K562 (cell line): ENCODE results near the gene ATP13A2. TPM values are rescaled to one million over a fixed set of nuclear protein-coding genes. Genes with fewer than 3 reads are reported as not detected.

ENCODE experiments used
- ASH1L ChIP-seq: fragments of 450-650 bp; IDR thresholded peaks from 2 replicates; pipeline ENCODE4 v1.6.1; 2018; ENCODE audit warnings: borderline replicate concordance, mild to moderate bottlenecking, low read depth; ENCODE audit not compliant: partially characterized antibody
- ESRRA ChIP-seq: fragments of 450-650 bp; IDR thresholded peaks from 2 replicates; pipeline ENCODE4 v1.6.1; 2014; ENCODE audit warnings: low read depth, mild to moderate bottlenecking, moderate library complexity, borderline replicate concordance
- GATA2 ChIP-seq: sonication (generic); formaldehyde crosslinking; IDR thresholded peaks from 2 replicates; pipeline ENCODE4 v1.4.0; 2020; ENCODE audit warnings: mild to moderate bottlenecking, missing genetic modification reagents
- HNRNPK ChIP-seq: fragments of 200-400 bp; formaldehyde crosslinking; IDR thresholded peaks from one replicate; pipeline ENCODE4 v1.6.1; 2018; ENCODE audit warnings: mild to moderate bottlenecking, low read depth, low read length; ENCODE audit not compliant: poor library complexity, severe bottlenecking
- KLF16 ChIP-seq: IDR thresholded peaks from 2 replicates; pipeline ENCODE4 v1.6.1; 2016; ENCODE audit warnings: antibody characterized with exemption
- NUFIP1 ChIP-seq: fragments of 450-650 bp; IDR thresholded peaks from 2 replicates; pipeline ENCODE4 v1.6.1; 2018; ENCODE audit not compliant: partially characterized antibody
- RCOR1 ChIP-seq, 2 experiments: IDR thresholded peaks; 2 replicates each; pipeline ENCODE4 v1.6.1; 2012; ENCODE audit warnings: low read depth in 2 of 2, low read length in 2 of 2, borderline replicate concordance in 1 of 2, improper control_type of control experiment in 1 of 2
- RNF2 ChIP-seq: sonication (generic); IDR thresholded peaks from 2 replicates; pipeline ENCODE4 v1.6.1; 2016
- SREBF2 ChIP-seq: sonication (generic); formaldehyde crosslinking; IDR thresholded peaks from 2 replicates; pipeline ENCODE4 v1.4.0; 2020; ENCODE audit warnings: mild to moderate bottlenecking, missing genetic modification reagents
- TARDBP ChIP-seq: fragments of 450-650 bp; IDR thresholded peaks from 2 replicates; pipeline ENCODE4 v1.6.1; 2016
- ZFP36 ChIP-seq: fragments of 150-350 bp; IDR thresholded peaks from 2 replicates; pipeline ENCODE4 v1.6.1; 2018; ENCODE audit warnings: low read length, low read depth; ENCODE audit not compliant: partially characterized antibody
- ZNF764 ChIP-seq: fragments of 250-450 bp; sonication (Bioruptor Pico); IDR thresholded peaks from 2 replicates; pipeline ENCODE4 v1.4.0; 2020; ENCODE audit warnings: low read depth, mild to moderate bottlenecking, moderate library complexity
- ZNF766 ChIP-seq: fragments of 200-800 bp; sonication (Bioruptor generic); conservative IDR thresholded peaks from 2 replicates; pipeline ENCODE4 v1.6.1; 2016; ENCODE audit warnings: missing genetic modification characterization, missing compliant biosample characterization
- ZNF785 ChIP-seq: fragments of 250-450 bp; sonication (Bioruptor Pico); IDR thresholded peaks from 2 replicates; pipeline ENCODE4 v1.4.0; 2020; ENCODE audit warnings: mild to moderate bottlenecking
- polyA plus RNA-seq, 8 experiments: library from polyadenylated mRNA; depleted of rRNA in 4 of 8; stranded (reverse) in 5 of 8; unstranded in 3 of 8; fragments of >200 nt; fragmentation: Nextera tagmentation in 2 of 8; fragmentation: Illumina TruSeq in 1 of 8; extraction: Ambion mirVana in 2 of 8; extraction: Trizol in 1 of 8; gene quantifications; 2 replicates each; pipeline versions ENCODE4 v1.2.1 to v1.2.3, GENCODE V29; 2011 to 2014; ENCODE audit warnings: inconsistent platforms in 1 of 8, missing spikeins in 1 of 8
- total RNA-seq, 7 experiments: library from RNA; depleted of rRNA in 6 of 7; stranded (reverse); fragments of >200 nt in 6 of 7; fragmentation: Illumina TruSeq in 2 of 7; extraction: Trizol in 2 of 7; gene quantifications; 2 replicates each; pipeline versions ENCODE4 v1.2.1 to v1.2.3, GENCODE V29; 2011 to 2021; ENCODE audit warnings: low replicate concordance in 1 of 7
- TF ChIP-seq, protein P1 (sequence below): fragments of 450-650 bp; IDR thresholded peaks from 2 replicates; pipeline ENCODE4 v1.6.1; 2018; ENCODE audit not compliant: partially characterized antibody
- TF ChIP-seq, protein P2 (sequence below), 2 experiments: fragments of 450-650 bp; conservative IDR thresholded peaks; 2 replicates each; pipeline ENCODE4 v1.6.1; 2017; ENCODE audit warnings: mild to moderate bottlenecking in 2 of 2, moderate library complexity in 2 of 2
- TF ChIP-seq, protein P3 (sequence below): sonication (generic); formaldehyde crosslinking; IDR thresholded peaks from 2 replicates; pipeline ENCODE4 v1.8.0; 2022; ENCODE audit warnings: missing genetic modification reagents, mild to moderate bottlenecking, moderate library complexity, borderline replicate concordance
- TF ChIP-seq, protein P4 (sequence below): fragments of 150-350 bp; IDR thresholded peaks from 2 replicates; pipeline ENCODE4 v1.6.1; 2014; ENCODE audit warnings: low read depth, mild to moderate bottlenecking, low read length, borderline replicate concordance

Gene ATP13A2
- total and polyA plus RNA-seq, 9 of the 15 experiments (the other 6 are each of a cell fraction or from before 2014, with no cell fraction given) = 0.36 to 56.3 (median 16.3) TPM

DNA sequence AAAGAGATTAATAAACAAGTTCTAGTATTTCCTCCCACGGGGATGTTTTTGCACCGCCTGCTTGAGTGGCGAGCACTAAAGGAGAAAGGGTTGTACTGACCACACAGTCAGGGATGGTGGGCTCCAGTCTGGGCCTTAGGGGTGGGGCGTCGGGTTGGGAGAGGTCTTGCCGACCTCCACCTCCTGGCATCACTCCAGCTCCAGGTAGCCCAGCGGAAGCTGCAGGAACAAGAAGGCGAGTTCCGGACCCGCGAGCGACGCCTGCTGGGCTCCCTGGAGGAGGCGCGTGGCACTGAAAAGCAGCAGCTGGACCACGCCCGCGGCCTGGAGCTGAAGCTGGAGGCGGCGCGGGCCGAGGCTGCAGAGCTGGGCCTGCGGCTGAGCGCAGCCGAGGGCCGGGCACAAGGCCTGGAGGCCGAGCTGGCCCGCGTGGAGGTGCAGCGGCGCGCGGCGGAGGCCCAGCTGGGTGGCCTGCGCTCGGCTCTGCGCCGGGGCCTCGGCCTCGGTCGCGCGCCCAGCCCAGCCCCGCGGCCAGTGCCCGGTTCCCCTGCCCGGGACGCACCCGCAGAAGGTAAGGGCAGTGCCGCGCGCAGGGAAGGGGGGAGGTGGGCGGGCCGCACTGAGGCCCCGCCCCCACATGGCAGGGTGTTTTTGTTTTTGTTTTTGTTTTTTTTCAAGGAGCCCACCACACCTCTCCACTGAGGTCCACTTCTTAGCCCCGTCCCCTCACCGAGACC lies 51.0 kb downstream of the ATP13A2 start (continued):
- TF ChIP-seq, protein P1, sequence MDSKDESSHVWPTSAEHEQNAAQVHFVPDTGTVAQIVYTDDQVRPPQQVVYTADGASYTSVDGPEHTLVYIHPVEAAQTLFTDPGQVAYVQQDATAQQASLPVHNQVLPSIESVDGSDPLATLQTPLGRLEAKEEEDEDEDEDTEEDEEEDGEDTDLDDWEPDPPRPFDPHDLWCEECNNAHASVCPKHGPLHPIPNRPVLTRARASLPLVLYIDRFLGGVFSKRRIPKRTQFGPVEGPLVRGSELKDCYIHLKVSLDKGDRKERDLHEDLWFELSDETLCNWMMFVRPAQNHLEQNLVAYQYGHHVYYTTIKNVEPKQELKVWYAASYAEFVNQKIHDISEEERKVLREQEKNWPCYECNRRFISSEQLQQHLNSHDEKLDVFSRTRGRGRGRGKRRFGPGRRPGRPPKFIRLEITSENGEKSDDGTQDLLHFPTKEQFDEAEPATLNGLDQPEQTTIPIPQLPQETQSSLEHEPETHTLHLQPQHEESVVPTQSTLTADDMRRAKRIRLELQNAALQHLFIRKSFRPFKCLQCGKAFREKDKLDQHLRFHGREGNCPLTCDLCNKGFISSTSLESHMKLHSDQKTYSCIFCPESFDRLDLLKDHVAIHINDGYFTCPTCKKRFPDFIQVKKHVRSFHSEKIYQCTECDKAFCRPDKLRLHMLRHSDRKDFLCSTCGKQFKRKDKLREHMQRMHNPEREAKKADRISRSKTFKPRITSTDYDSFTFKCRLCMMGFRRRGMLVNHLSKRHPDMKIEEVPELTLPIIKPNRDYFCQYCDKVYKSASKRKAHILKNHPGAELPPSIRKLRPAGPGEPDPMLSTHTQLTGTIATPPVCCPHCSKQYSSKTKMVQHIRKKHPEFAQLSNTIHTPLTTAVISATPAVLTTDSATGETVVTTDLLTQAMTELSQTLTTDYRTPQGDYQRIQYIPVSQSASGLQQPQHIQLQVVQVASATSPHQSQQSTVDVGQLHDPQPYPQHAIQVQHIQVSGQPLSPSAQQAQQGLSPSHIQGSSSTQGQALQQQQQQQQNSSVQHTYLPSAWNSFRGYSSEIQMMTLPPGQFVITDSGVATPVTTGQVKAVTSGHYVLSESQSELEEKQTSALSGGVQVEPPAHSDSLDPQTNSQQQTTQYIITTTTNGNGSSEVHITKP = no peak
- TF ChIP-seq GATA2 (CRISPR knock-in tag) (no peak), SREBF2 (CRISPR knock-in tag) (no peak), HNRNPK (no peak), ESRRA (no peak), ZFP36 (peak; percentile 94), RNF2 (no peak), ZNF766 (CRISPR knock-in tag) (no peak), ZNF764 (no peak), RCOR1 (IDR thresholded peaks at IDR 0.05; ENCODE audit: borderline replicate concordance in 1 of 2, low read depth in 2 of 2, low read length in 2 of 2) (peak in 1 of 2 experiments; percentile 75; a peak in 2 of 4 replicates), ZNF785 (no peak), TARDBP (0 out of 2 replicates have a peak, but pooled peaks have one; percentile 17), KLF16 (0 out of 2 replicates have a peak, but pooled peaks have one; percentile 20), NUFIP1 (no peak), ASH1L (no peak)
- TF ChIP-seq, protein P2, sequence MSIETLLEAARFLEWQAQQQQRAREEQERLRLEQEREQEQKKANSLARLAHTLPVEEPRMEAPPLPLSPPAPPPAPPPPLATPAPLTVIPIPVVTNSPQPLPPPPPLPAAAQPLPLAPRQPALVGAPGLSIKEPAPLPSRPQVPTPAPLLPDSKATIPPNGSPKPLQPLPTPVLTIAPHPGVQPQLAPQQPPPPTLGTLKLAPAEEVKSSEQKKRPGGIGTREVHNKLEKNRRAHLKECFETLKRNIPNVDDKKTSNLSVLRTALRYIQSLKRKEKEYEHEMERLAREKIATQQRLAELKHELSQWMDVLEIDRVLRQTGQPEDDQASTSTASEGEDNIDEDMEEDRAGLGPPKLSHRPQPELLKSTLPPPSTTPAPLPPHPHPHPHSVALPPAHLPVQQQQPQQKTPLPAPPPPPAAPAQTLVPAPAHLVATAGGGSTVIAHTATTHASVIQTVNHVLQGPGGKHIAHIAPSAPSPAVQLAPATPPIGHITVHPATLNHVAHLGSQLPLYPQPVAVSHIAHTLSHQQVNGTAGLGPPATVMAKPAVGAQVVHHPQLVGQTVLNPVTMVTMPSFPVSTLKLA (conservative IDR thresholded peaks at IDR 0.05) = peak in 1 of 2 experiments; percentile 81; a peak in 3 of 4 replicates
- TF ChIP-seq, protein P3, sequence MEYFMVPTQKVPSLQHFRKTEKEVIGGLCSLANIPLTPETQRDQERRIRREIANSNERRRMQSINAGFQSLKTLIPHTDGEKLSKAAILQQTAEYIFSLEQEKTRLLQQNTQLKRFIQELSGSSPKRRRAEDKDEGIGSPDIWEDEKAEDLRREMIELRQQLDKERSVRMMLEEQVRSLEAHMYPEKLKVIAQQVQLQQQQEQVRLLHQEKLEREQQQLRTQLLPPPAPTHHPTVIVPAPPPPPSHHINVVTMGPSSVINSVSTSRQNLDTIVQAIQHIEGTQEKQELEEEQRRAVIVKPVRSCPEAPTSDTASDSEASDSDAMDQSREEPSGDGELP = peak; percentile 93
- TF ChIP-seq, protein P4, sequence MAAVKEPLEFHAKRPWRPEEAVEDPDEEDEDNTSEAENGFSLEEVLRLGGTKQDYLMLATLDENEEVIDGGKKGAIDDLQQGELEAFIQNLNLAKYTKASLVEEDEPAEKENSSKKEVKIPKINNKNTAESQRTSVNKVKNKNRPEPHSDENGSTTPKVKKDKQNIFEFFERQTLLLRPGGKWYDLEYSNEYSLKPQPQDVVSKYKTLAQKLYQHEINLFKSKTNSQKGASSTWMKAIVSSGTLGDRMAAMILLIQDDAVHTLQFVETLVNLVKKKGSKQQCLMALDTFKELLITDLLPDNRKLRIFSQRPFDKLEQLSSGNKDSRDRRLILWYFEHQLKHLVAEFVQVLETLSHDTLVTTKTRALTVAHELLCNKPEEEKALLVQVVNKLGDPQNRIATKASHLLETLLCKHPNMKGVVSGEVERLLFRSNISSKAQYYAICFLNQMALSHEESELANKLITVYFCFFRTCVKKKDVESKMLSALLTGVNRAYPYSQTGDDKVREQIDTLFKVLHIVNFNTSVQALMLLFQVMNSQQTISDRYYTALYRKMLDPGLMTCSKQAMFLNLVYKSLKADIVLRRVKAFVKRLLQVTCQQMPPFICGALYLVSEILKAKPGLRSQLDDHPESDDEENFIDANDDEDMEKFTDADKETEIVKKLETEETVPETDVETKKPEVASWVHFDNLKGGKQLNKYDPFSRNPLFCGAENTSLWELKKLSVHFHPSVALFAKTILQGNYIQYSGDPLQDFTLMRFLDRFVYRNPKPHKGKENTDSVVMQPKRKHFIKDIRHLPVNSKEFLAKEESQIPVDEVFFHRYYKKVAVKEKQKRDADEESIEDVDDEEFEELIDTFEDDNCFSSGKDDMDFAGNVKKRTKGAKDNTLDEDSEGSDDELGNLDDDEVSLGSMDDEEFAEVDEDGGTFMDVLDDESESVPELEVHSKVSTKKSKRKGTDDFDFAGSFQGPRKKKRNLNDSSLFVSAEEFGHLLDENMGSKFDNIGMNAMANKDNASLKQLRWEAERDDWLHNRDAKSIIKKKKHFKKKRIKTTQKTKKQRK = no peak
